K562 (cell line): ENCODE data around the gene FDPS. TPM values are rescaled to one million over a fixed set of nuclear protein-coding genes. Genes with fewer than 3 reads are reported as not detected.

Source experiments
- ADNP ChIP-seq: fragments of 200-800 bp; sonication (Bioruptor generic); IDR thresholded peaks from 2 replicates; pipeline ENCODE4 v1.6.1; 2016; ENCODE audit warnings: missing genetic modification characterization, missing compliant biosample characterization
- BRCA1 ChIP-seq, 2 experiments: fragments of 450-650 bp in 1 of 2; sonication (generic) in 1 of 2; formaldehyde crosslinking in 1 of 2; IDR thresholded peaks; 2 replicates each; pipeline versions ENCODE4 v1.5.0 to v1.6.1; 2017 to 2020; ENCODE audit warnings: mild to moderate bottlenecking in 1 of 2, missing genetic modification reagents in 1 of 2
- ESRRB ChIP-seq: fragments of 250-450 bp; sonication (Bioruptor Pico); IDR thresholded peaks from 2 replicates; pipeline ENCODE4 v1.5.0; 2020; ENCODE audit warnings: mild to moderate bottlenecking, moderate library complexity, borderline replicate concordance
- GABPB1 ChIP-seq: sonication (generic); formaldehyde crosslinking; IDR thresholded peaks from 2 replicates; pipeline ENCODE4 v1.8.0; 2022; ENCODE audit warnings: mild to moderate bottlenecking, missing genetic modification reagents
- GMEB1 ChIP-seq: fragments of 250-450 bp; sonication (Bioruptor Pico); IDR thresholded peaks from 2 replicates; pipeline ENCODE4 v1.4.0; 2020; ENCODE audit warnings: mild to moderate bottlenecking
- HES1 ChIP-seq: fragments of 450-650 bp; IDR thresholded peaks from 2 replicates; pipeline ENCODE4 v1.6.1; 2016; ENCODE audit warnings: low read depth, mild to moderate bottlenecking, moderate library complexity
- KLF10 ChIP-seq: fragments of 250-450 bp; sonication (Bioruptor Pico); IDR thresholded peaks from 2 replicates; pipeline ENCODE4 v1.6.1; 2021; ENCODE audit warnings: matching md5 sums
- L3MBTL2 ChIP-seq: fragments of 450-650 bp; IDR thresholded peaks from 2 replicates; pipeline ENCODE4 v1.6.1; 2016; ENCODE audit warnings: mild to moderate bottlenecking, moderate library complexity
- LCOR ChIP-seq: sonication (generic); formaldehyde crosslinking; IDR thresholded peaks from 2 replicates; pipeline ENCODE4 v1.8.0; 2022; ENCODE audit warnings: mild to moderate bottlenecking, missing genetic modification reagents
- MAFK ChIP-seq: IDR thresholded peaks from 2 replicates; pipeline ENCODE4 v1.6.1; 2011; ENCODE audit warnings: low read length, improper control_type of control experiment
- PHF8 ChIP-seq: fragments of 200-600 bp; sonication (generic); IDR thresholded peaks from 2 replicates; pipeline ENCODE4 v1.6.1; 2012; ENCODE audit warnings: mixed run types, mild to moderate bottlenecking, inconsistent platforms, low read length, moderate library complexity, borderline replicate concordance
- SMAD3 ChIP-seq: fragments of 450-650 bp; formaldehyde crosslinking; conservative IDR thresholded peaks from 2 replicates; pipeline ENCODE4 v1.4.0; 2020; ENCODE audit warnings: mild to moderate bottlenecking
- TCFL5 ChIP-seq: fragments of 250-450 bp; sonication (Bioruptor Pico); conservative IDR thresholded peaks from 2 replicates; pipeline ENCODE4 v1.6.1; 2021; ENCODE audit warnings: mild to moderate bottlenecking, moderate library complexity, matching md5 sums
- TEAD4 ChIP-seq, 2 experiments: sonication (generic) in 1 of 2; formaldehyde crosslinking in 1 of 2; IDR thresholded peaks; 2 replicates each; pipeline versions ENCODE4 v1.6.1 to v1.8.0; 2012 to 2022; ENCODE audit warnings: borderline replicate concordance in 1 of 2, inconsistent platforms in 1 of 2, low read length in 1 of 2, mild to moderate bottlenecking in 1 of 2, missing genetic modification reagents in 1 of 2
- ZNF133 ChIP-seq: fragments of 250-450 bp; sonication (Bioruptor Pico); IDR thresholded peaks from 2 replicates; pipeline ENCODE4 v1.4.0; 2020; ENCODE audit warnings: mild to moderate bottlenecking
- ZNF140 ChIP-seq: fragments of 250-450 bp; sonication (Bioruptor Pico); IDR thresholded peaks from 2 replicates; pipeline ENCODE4 v1.8.0; 2021; ENCODE audit warnings: moderate library complexity, mild to moderate bottlenecking, inconsistent platforms
- ZNF589 ChIP-seq: fragments of 200-800 bp; sonication (Bioruptor generic); IDR thresholded peaks from 2 replicates; pipeline ENCODE4 v1.6.1; 2016; ENCODE audit warnings: low read depth, missing genetic modification characterization, missing compliant biosample characterization
- ZNF766 ChIP-seq: fragments of 200-800 bp; sonication (Bioruptor generic); conservative IDR thresholded peaks from 2 replicates; pipeline ENCODE4 v1.6.1; 2016; ENCODE audit warnings: missing genetic modification characterization, missing compliant biosample characterization
- ZSCAN32 ChIP-seq: fragments of 450-650 bp; formaldehyde crosslinking; IDR thresholded peaks from 2 replicates; pipeline ENCODE4 v1.4.0; 2020; ENCODE audit warnings: mild to moderate bottlenecking, moderate library complexity
- polyA plus RNA-seq, 8 experiments: library from polyadenylated mRNA; depleted of rRNA in 4 of 8; stranded (reverse) in 5 of 8; unstranded in 3 of 8; fragments of >200 nt; fragmentation: Nextera tagmentation in 2 of 8; fragmentation: Illumina TruSeq in 1 of 8; extraction: Ambion mirVana in 2 of 8; extraction: Trizol in 1 of 8; gene quantifications; 2 replicates each; pipeline versions ENCODE4 v1.2.1 to v1.2.3, GENCODE V29; 2011 to 2014; ENCODE audit warnings: inconsistent platforms in 1 of 8, missing spikeins in 1 of 8
- total RNA-seq, 7 experiments: library from RNA; depleted of rRNA in 6 of 7; stranded (reverse); fragments of >200 nt in 6 of 7; fragmentation: Illumina TruSeq in 2 of 7; extraction: Trizol in 2 of 7; gene quantifications; 2 replicates each; pipeline versions ENCODE4 v1.2.1 to v1.2.3, GENCODE V29; 2011 to 2021; ENCODE audit warnings: low replicate concordance in 1 of 7
- TF ChIP-seq, protein P1 (sequence below): fragments of 250-450 bp; sonication (Bioruptor Pico); IDR thresholded peaks from 2 replicates; pipeline ENCODE4 v1.4.0; 2020; ENCODE audit warnings: mild to moderate bottlenecking, moderate library complexity
- TF ChIP-seq, protein P2 (sequence below): fragments of 450-650 bp; formaldehyde crosslinking; IDR thresholded peaks from 2 replicates; pipeline ENCODE4 v1.4.0; 2020; ENCODE audit warnings: mild to moderate bottlenecking, moderate library complexity

The FDPS gene
- total and polyA plus RNA-seq, 9 of the 15 experiments (the other 6 are each of a cell fraction or from before 2014, with no cell fraction given) = 247 to 884 (median 360) TPM

DNA sequence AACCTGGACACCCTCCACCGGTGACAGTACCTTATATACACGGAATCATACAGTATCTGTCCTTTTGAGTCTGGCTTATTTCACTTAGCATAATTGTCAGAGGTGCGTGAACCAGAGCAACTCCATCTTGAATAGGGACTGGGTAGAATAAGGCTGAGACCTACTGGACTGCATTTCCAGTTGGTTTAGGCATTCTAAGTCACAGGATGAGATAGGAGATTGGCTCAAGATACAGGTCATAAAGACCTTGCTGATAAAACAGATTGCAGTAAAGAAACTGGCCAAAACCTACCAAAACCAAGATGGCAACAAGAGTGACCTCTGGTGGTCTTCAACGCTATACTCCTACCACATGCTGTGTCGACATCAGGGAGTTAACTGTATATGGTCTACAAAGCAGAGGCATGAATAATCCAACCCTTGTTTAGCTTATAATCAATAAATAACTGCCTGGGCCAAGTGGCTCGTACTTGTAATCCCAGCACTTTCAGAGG, 1.4 kb upstream of the FDPS start (continued):
- TF ChIP-seq TEAD4 (IDR thresholded peaks at IDR 0.05; ENCODE audit: low read length) (0 out of 2 replicates have a peak, but pooled peaks have one; percentile 10), TEAD4 (CRISPR knock-in tag; IDR thresholded peaks at IDR 0.05; ENCODE audit: borderline replicate concordance) (no peak), LCOR (peak; percentile 21; the same call in 1 of the 2 replicates), KLF10 (CRISPR knock-in tag) (no peak), ZSCAN32 (CRISPR knock-in tag) (peak; percentile 9; the same call in 1 of the 2 replicates), L3MBTL2 (0 out of 2 replicates have a peak, but pooled peaks have one; percentile 11), ZNF140 (0 out of 2 replicates have a peak, but pooled peaks have one; percentile 72), SMAD3 (CRISPR knock-in tag) (peak; percentile 98), ZNF133 (CRISPR knock-in tag) (peak; percentile 90), ZNF766 (CRISPR knock-in tag) (peak; percentile 92), MAFK (no peak), PHF8 (no peak), ADNP (tag) (0 out of 2 replicates have a peak, but pooled peaks have one; percentile 45), TCFL5 (CRISPR knock-in tag) (peak; percentile 94), GMEB1 (peak; percentile 82), GABPB1 (CRISPR knock-in tag) (no peak), ESRRB (CRISPR knock-in tag) (no peak), HES1 (no peak), ZNF589 (CRISPR knock-in tag) (peak; percentile 90), BRCA1 (IDR thresholded peaks at IDR 0.05) (no peak), BRCA1 (CRISPR knock-in tag; IDR thresholded peaks at IDR 0.05) (no peak)
- TF ChIP-seq, protein P1, sequence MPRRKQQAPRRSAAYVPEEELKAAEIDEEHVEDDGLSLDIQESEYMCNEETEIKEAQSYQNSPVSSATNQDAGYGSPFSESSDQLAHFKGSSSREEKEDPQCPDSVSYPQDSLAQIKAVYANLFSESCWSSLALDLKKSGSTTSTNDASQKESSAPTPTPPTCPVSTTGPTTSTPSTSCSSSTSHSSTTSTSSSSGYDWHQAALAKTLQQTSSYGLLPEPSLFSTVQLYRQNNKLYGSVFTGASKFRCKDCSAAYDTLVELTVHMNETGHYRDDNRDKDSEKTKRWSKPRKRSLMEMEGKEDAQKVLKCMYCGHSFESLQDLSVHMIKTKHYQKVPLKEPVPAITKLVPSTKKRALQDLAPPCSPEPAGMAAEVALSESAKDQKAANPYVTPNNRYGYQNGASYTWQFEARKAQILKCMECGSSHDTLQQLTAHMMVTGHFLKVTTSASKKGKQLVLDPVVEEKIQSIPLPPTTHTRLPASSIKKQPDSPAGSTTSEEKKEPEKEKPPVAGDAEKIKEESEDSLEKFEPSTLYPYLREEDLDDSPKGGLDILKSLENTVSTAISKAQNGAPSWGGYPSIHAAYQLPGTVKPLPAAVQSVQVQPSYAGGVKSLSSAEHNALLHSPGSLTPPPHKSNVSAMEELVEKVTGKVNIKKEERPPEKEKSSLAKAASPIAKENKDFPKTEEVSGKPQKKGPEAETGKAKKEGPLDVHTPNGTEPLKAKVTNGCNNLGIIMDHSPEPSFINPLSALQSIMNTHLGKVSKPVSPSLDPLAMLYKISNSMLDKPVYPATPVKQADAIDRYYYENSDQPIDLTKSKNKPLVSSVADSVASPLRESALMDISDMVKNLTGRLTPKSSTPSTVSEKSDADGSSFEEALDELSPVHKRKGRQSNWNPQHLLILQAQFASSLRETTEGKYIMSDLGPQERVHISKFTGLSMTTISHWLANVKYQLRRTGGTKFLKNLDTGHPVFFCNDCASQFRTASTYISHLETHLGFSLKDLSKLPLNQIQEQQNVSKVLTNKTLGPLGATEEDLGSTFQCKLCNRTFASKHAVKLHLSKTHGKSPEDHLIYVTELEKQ (CRISPR knock-in tag) = peak; percentile 91
- TF ChIP-seq, protein P2, sequence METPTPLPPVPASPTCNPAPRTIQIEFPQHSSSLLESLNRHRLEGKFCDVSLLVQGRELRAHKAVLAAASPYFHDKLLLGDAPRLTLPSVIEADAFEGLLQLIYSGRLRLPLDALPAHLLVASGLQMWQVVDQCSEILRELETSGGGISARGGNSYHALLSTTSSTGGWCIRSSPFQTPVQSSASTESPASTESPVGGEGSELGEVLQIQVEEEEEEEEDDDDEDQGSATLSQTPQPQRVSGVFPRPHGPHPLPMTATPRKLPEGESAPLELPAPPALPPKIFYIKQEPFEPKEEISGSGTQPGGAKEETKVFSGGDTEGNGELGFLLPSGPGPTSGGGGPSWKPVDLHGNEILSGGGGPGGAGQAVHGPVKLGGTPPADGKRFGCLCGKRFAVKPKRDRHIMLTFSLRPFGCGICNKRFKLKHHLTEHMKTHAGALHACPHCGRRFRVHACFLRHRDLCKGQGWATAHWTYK = peak; percentile 98
